ENCODE measurements around the gene HSPA13.
"Not testable (repeated sequence)": the region's sequence is repeated elsewhere in the genome, so short reads cannot be mapped to it uniquely, and the experiment has no call there.

Gene HSPA13, protein sequence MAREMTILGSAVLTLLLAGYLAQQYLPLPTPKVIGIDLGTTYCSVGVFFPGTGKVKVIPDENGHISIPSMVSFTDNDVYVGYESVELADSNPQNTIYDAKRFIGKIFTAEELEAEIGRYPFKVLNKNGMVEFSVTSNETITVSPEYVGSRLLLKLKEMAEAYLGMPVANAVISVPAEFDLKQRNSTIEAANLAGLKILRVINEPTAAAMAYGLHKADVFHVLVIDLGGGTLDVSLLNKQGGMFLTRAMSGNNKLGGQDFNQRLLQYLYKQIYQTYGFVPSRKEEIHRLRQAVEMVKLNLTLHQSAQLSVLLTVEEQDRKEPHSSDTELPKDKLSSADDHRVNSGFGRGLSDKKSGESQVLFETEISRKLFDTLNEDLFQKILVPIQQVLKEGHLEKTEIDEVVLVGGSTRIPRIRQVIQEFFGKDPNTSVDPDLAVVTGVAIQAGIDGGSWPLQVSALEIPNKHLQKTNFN

GRCh38 chr21:14382835-14383595 lies at the start of gene HSPA13:
TSS of gene HSPA13 (minus strand) at chr21:14383146. CDS start at chr21:14383119, 27 bp downstream.
- peak; percentile 99 for DNase-seq (ENCODE audit: low spot score)

GRCh38 chr21:14418920-14419319 lies 36.0 kb upstream of the HSPA13 start:
- DNase-seq (ENCODE audit: low spot score) = no peak

- DNase-seq (ENCODE audit: low spot score) = no peak
These were observed 32.1 kb upstream of the HSPA13 start for GRCh38 chr21:14414932-14415508.

DNA sequence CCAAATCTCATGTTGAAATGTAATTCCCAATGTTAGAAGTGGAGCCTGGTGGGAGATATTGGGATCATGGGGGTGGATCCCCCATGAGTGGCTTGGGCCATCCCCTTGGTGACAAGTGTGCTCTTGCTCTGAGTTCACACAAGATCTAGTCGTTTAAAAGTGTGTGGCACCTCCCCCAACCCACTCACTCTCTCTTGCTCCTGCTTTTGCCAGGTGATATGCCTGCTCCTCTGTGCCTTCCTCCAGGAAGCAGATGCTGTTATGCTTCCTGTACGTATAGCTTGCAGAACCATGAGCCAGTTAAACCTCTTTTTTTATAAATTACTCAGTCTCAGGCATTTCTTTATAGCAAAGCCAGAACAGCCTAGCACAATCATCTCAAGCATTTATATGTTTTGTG lies 23.0 kb upstream of the HSPA13 start:
- DNase-seq (ENCODE audit: low spot score) = no peak

DNA sequence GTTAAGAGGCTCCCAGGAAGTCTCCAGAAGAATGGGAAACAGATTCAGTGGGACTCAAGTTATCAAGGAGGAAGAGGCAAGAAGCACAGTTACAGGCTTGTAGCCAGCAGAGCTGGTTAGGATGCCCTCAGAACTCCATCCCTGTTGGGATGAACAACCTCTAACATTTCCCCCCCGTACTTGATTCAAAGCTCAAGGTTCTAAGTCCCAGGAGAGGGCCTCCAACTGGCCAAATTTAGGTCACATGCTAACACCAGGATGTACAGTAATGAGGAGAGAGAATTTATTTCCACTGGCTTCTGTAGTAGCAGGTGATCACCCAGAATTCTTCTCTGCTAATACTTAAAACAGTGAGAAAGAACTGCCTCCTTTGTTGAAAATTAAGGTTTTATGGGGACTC lies 22.3 kb upstream of the HSPA13 start:
- DNase-seq (ENCODE audit: low spot score) = no peak

- peak; percentile 17 for DNase-seq (ENCODE audit: low spot score)
These were observed 20.9 kb upstream of the HSPA13 start for GRCh38 chr21:14403681-14404318.

DNA sequence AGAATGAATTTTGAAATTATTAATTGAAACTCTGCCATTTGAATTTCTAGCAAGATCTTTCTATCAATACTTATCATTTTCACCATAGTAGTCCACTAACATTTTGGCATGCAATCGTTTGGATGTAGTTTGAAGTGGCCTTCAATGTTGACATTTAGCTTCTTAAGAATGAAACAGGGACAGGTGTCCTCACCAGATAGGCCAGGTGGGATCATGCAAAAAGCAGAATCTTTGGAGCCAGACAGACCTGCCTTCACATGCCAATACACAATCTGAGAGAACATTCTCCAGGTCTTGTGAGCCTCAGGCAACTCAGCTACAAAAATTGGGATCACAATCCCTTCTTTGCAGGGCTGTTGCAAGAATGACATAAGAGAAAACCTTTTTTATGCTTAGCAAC lies 18.3 kb upstream of the HSPA13 start:
- no peak for DNase-seq (ENCODE audit: low spot score)

GRCh38 chr21:14388282-14388681 lies 5.3 kb upstream of the HSPA13 start:
- no peak for DNase-seq (ENCODE audit: low spot score)

- DNase-seq (ENCODE audit: low spot score) = no peak
These were observed 1.5 kb upstream of the HSPA13 start for GRCh38 chr21:14384453-14384852.

DNA sequence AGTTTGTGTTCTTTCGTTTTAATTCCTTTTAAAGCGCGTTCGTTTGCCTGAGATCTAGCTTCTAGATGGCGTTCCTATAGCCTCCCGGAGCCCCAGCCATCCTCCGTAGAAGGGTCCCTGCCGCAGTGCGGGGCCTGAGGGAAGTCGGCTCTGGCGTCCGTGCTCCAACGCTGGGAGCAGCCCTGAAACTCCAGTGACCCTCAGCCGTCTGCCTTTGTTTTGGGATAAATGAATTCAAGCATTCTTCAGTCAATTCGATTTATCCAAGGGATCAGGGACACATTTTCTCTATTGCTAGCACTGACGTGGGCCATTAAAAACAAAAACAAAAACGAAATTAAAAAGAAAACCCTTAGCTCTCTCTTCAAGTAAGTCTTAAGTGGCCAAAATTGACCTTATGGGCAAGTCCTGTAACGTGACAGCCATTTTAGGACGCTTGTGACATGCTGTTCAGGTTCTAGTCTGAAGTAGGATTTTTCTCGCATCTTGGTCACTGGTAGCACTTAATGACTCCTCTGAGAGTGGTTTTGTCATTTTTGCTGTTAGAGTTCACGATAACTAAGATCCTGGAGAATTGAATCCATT lies 742 bp upstream of the HSPA13 start:
- DNase-seq (ENCODE audit: low spot score) = no peak

- peak; percentile 5 for DNase-seq (ENCODE audit: low spot score)
These were observed 486 bp downstream of the HSPA13 start for GRCh38 chr21:14382486-14382834.

DNA sequence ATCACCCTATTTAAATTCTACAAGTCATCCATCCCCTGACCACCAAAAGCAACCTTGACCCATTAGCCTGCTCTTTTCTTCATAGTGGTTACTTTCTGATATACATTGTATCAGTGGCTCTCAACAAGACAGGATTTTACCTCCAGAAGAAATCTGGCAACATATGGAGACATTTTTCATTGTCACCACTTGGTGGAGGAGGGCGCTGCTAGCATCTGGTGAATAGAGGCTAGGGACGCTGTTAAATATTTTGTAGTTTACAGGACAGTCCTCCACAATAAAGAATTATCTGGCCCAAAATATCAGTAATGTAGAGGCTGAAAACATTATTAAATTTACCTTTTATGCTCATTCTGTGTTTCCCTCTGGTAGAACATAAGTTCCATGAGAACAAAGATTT lies 6.1 kb downstream of the HSPA13 start:
- DNase-seq (ENCODE audit: low spot score) = no peak

GRCh38 chr21:14366998-14367397 lies 15.9 kb downstream of the HSPA13 start:
- no peak for DNase-seq (ENCODE audit: low spot score)

DNA sequence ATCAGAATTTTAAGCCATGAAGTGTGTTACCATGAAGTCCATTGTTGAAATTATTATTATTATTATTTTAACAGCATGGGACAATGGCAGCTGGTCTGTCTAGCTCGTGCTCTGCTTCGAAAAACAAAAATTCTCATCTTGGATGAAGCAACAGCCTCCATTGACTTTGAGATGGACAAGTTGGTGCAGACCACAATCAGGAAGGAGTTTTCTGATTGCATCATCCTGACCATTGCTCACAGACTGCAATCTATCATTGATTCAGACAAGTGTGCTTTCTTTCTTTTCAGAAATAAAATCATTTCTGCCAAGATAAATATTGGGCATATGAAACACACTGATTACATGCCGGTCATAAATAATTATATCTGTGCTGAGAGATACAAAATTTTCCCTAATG lies 21.0 kb downstream of the HSPA13 start:
- DNase-seq (ENCODE audit: low spot score) = no peak

GRCh38 chr21:14358775-14359174 lies 24.2 kb downstream of the HSPA13 start:
- peak; percentile 6 for DNase-seq (ENCODE audit: low spot score)

DNA sequence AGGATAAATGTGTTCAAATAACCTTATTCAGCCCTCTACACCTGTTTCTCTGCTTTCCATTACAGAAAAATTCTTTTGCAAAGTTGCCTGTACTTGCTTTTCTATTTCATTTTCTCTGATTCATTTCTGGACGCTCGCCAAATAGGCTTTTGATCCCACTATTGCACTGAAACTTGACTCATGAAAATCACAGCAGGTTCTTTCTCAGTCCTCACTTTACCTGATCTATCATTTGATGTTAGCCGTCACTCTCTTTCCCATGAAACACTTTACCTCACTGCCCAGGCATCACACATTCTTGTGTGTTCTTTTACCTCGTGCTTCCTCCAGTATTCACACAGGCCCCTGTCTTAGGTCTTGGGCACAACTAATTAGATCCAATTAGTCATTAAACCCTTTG lies 26.2 kb downstream of the HSPA13 start:
- no peak for DNase-seq (ENCODE audit: low spot score)

GRCh38 chr21:14354515-14354914 lies 28.4 kb downstream of the HSPA13 start:
- DNase-seq (ENCODE audit: low spot score) = no peak

- DNase-seq (ENCODE audit: low spot score) = no peak
These were observed 29.2 kb downstream of the HSPA13 start for GRCh38 chr21:14353726-14354125.

- DNase-seq (ENCODE audit: low spot score) = no peak
These were observed 29.7 kb downstream of the HSPA13 start for GRCh38 chr21:14353231-14353630.

GRCh38 chr21:14327346-14327745 lies 55.6 kb downstream of the HSPA13 start:
- not testable (repeated sequence) for DNase-seq (ENCODE audit: low spot score)

DNA sequence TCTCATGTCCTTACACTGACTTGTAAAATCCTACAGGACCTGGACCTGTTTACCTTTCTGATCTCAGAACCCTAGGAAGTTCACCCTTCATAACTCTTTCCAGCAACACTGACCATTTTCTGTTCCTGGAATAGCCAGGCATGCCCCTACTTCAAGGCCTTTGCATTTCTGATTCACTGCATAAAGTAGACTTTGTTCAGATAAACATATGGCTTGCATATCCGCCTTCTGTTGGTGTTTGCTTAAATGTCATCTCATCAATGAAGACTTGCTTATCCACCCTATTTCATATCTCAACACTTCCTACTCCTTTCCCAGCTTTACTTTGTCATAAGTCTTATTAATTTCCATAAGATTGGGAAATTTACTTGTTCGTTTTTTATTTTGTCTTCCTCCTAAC lies 57.4 kb downstream of the HSPA13 start:
- DNase-seq (ENCODE audit: low spot score) = no peak
